SK-N-SH (cell line): ENCODE data around the gene GPC4.

Source experiments
- CHD2 ChIP-seq: fragments of 150-350 bp; IDR thresholded peaks from 2 replicates; pipeline ENCODE4 v1.6.1; 2018; ENCODE audit warnings: low read length; ENCODE audit not compliant: partially characterized antibody
- NFIC ChIP-seq: IDR thresholded peaks from 2 replicates; pipeline ENCODE4 v1.4.0; 2012; ENCODE audit warnings: borderline replicate concordance
- POLR2AphosphoS5 ChIP-seq: IDR thresholded peaks from 2 replicates; pipeline ENCODE4 v1.6.1; 2012; ENCODE audit warnings: low read depth, low read length
- RAD21 ChIP-seq: IDR thresholded peaks from 2 replicates; pipeline ENCODE4 v1.6.1; 2012; ENCODE audit warnings: mild to moderate bottlenecking, low read length
- SMC3 ChIP-seq: IDR thresholded peaks from 2 replicates; pipeline ENCODE4 v1.6.1; 2012; ENCODE audit warnings: low read depth, low read length, improper control_type of control experiment
- TF ChIP-seq, protein P1 (sequence below): IDR thresholded peaks from 2 replicates; pipeline ENCODE4 v1.4.0; 2012; ENCODE audit warnings: low read depth
- TF ChIP-seq, protein P2 (sequence below): fragments of 200-600 bp; sonication (generic); IDR thresholded peaks from 2 replicates; pipeline ENCODE4 v1.6.1; 2017; ENCODE audit warnings: antibody characterized with exemption, mild to moderate bottlenecking, moderate library complexity
- TF ChIP-seq, protein P3 (sequence below): IDR thresholded peaks from 2 replicates; pipeline ENCODE4; 2012
- TF ChIP-seq, protein P4 (sequence below): IDR thresholded peaks from 2 replicates; pipeline ENCODE4 v1.6.1; 2012; ENCODE audit warnings: mild to moderate bottlenecking, low read depth, low read length, moderate library complexity

DNA sequence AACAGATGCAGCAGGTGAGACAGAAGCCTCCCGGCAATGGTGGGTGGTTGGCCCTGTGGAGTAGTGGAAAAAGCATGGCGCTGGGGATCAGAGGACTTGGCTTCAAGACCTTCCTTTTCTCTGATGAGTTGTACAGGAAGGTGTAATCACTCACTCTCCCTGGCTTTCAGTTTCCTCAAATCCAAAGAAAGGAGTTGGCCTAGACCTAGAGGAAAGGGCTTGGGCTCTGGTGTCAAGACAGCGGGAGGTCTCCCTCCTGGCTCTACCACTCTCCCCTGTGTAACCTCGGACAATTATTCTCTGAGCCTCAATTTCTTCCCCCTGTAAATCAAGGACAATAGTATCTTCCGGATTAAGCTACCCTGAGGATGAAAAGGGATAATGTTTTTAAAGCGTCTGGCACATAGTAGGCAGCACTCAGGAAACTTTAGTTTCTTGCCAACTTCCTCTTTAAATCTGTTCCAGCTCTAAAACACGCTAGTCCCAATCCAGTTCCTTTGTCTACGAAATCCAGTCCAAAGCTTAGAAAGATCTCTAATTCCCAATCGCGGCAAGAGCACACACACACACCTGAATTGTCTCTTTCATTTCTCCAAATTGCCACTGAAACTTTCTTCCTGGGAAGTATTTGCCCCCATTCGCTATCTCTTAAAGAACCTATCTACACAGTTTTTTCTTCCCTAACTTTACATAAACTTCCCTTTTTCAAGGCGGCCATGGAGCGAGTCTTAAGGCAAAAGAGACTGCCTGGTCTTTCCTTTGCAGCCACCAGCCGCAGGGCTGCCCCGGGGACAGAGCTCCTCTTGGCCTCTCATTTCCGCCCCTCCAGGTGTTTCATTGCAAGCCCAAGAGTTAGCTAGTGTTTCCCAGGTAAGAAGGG is 29.9 kb upstream of the GPC4 start:
- TF ChIP-seq, protein P1, sequence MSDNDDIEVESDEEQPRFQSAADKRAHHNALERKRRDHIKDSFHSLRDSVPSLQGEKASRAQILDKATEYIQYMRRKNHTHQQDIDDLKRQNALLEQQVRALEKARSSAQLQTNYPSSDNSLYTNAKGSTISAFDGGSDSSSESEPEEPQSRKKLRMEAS: no peak
- TF ChIP-seq, protein P2, sequence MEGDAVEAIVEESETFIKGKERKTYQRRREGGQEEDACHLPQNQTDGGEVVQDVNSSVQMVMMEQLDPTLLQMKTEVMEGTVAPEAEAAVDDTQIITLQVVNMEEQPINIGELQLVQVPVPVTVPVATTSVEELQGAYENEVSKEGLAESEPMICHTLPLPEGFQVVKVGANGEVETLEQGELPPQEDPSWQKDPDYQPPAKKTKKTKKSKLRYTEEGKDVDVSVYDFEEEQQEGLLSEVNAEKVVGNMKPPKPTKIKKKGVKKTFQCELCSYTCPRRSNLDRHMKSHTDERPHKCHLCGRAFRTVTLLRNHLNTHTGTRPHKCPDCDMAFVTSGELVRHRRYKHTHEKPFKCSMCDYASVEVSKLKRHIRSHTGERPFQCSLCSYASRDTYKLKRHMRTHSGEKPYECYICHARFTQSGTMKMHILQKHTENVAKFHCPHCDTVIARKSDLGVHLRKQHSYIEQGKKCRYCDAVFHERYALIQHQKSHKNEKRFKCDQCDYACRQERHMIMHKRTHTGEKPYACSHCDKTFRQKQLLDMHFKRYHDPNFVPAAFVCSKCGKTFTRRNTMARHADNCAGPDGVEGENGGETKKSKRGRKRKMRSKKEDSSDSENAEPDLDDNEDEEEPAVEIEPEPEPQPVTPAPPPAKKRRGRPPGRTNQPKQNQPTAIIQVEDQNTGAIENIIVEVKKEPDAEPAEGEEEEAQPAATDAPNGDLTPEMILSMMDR: no peak
- TF ChIP-seq RAD21 (no peak), NFIC (no peak), CHD2 (no peak), SMC3 (no peak), POLR2AphosphoS5 (no peak)
- TF ChIP-seq, protein P3, sequence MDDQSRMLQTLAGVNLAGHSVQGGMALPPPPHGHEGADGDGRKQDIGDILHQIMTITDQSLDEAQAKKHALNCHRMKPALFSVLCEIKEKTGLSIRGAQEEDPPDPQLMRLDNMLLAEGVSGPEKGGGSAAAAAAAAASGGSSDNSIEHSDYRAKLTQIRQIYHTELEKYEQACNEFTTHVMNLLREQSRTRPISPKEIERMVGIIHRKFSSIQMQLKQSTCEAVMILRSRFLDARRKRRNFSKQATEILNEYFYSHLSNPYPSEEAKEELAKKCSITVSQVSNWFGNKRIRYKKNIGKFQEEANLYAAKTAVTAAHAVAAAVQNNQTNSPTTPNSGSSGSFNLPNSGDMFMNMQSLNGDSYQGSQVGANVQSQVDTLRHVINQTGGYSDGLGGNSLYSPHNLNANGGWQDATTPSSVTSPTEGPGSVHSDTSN: no peak
- TF ChIP-seq, protein P4, sequence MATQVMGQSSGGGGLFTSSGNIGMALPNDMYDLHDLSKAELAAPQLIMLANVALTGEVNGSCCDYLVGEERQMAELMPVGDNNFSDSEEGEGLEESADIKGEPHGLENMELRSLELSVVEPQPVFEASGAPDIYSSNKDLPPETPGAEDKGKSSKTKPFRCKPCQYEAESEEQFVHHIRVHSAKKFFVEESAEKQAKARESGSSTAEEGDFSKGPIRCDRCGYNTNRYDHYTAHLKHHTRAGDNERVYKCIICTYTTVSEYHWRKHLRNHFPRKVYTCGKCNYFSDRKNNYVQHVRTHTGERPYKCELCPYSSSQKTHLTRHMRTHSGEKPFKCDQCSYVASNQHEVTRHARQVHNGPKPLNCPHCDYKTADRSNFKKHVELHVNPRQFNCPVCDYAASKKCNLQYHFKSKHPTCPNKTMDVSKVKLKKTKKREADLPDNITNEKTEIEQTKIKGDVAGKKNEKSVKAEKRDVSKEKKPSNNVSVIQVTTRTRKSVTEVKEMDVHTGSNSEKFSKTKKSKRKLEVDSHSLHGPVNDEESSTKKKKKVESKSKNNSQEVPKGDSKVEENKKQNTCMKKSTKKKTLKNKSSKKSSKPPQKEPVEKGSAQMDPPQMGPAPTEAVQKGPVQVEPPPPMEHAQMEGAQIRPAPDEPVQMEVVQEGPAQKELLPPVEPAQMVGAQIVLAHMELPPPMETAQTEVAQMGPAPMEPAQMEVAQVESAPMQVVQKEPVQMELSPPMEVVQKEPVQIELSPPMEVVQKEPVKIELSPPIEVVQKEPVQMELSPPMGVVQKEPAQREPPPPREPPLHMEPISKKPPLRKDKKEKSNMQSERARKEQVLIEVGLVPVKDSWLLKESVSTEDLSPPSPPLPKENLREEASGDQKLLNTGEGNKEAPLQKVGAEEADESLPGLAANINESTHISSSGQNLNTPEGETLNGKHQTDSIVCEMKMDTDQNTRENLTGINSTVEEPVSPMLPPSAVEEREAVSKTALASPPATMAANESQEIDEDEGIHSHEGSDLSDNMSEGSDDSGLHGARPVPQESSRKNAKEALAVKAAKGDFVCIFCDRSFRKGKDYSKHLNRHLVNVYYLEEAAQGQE: no peak
